Measurements from ENCODE around the gene PHC2.

GRCh38 chr1:33464552-33464951 lies 33.7 kb upstream of the PHC2 start:
- TF ChIP-seq CTCF (IDR thresholded peaks at IDR 0.05 in 2 of 3, conservative IDR thresholded peaks at IDR 0.05 in 1 of 3; ENCODE audit: insufficient read depth in 2 of 3, low read depth in 1 of 3, low read length in 3 of 3) = no peak
- TF ChIP-seq SNRNP70 (optimal IDR thresholded peaks at IDR 0.05; ENCODE audit: low read depth, low read length) = no peak
- TF ChIP-seq BCL6 (CRISPR knock-in tag; IDR thresholded peaks at IDR 0.05) = no peak

Measured in K562 (cell line).